Progenitor cell of endocrine pancreas (in vitro differentiated cells): ENCODE results near the gene GABRR3. TPM values are rescaled to one million over a fixed set of nuclear protein-coding genes. Genes with fewer than 3 reads are reported as not detected.
"Not testable (repeated sequence)": the region's sequence is repeated elsewhere in the genome, so short reads cannot be mapped to it uniquely, and the experiment has no call there.

Experiments
- DNase-seq: peaks from one replicate; pipeline ENCODE4 v3.0.0; 2021; ENCODE audit warnings: low spot score; ENCODE audit not compliant: unreplicated experiment
- H3K27ac Mint-ChIP-seq: 2 replicates; pipeline ENCODE4 v1.8.0; 2021; ENCODE audit warnings: mild to moderate bottlenecking, moderate library complexity, mixed read lengths
- H3K27me3 Mint-ChIP-seq: 2 replicates; pipeline ENCODE4 v1.8.0; 2021; ENCODE audit warnings: mixed read lengths
- H3K36me3 Mint-ChIP-seq: 2 replicates; pipeline ENCODE4 v1.8.0; 2022; ENCODE audit warnings: mixed read lengths; ENCODE audit not compliant: insufficient read depth
- H3K4me1 Mint-ChIP-seq: 2 replicates; pipeline ENCODE4 v1.8.0; 2021; ENCODE audit warnings: low read depth, mixed read lengths
- H3K4me3 Mint-ChIP-seq: 2 replicates; pipeline ENCODE4 v1.8.0; 2021; ENCODE audit warnings: low read depth, mild to moderate bottlenecking, moderate library complexity, mixed read lengths
- H3K9me3 Mint-ChIP-seq: 2 replicates; pipeline ENCODE4 v1.8.0; 2021; ENCODE audit warnings: low read depth, mixed read lengths
- CTCF ChIP-seq: fragments of 200-600 bp; sonication (generic); IDR thresholded peaks from one replicate; pipeline ENCODE4 v1.5.0; 2021; ENCODE audit warnings: antibody characterized with exemption, mild to moderate bottlenecking; ENCODE audit not compliant: unreplicated experiment
- total RNA-seq: library from RNA; stranded (reverse); gene quantifications from 2 replicates; pipeline ENCODE4 v1.2.1, GENCODE V29; 2021

The GABRR3 gene
- total RNA-seq, 1 donor from 2014 or later: not detected

DNA sequence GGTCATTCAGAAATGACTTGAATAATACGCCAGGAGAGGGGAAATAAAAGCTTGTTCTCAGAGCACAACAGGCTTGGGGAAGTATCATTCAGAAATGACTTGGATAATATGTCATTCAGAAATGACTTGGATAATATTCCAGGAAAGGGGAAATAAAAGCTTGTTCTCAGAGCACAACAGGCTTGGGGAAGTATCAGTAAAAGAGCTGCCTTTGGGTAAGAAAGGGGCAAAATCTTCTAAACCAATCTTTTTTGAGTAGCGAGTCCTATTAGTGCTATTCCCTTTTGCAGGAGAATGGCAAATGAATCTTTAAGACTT lies 20.9 kb downstream of the GABRR3 start:
- TF ChIP-seq CTCF: no peak
- Mint-ChIP-seq H3K27me3 (no peaks in the 10 kb centered on the region), H3K4me3 (no peak overlapping the region), H3K9me3 (no peaks in the 10 kb centered on the region), H3K4me1 (no peaks in the 10 kb centered on the region), H3K27ac (no peak overlapping the region), H3K36me3 (no peaks in the 10 kb centered on the region)
- no peak for DNase-seq

DNA sequence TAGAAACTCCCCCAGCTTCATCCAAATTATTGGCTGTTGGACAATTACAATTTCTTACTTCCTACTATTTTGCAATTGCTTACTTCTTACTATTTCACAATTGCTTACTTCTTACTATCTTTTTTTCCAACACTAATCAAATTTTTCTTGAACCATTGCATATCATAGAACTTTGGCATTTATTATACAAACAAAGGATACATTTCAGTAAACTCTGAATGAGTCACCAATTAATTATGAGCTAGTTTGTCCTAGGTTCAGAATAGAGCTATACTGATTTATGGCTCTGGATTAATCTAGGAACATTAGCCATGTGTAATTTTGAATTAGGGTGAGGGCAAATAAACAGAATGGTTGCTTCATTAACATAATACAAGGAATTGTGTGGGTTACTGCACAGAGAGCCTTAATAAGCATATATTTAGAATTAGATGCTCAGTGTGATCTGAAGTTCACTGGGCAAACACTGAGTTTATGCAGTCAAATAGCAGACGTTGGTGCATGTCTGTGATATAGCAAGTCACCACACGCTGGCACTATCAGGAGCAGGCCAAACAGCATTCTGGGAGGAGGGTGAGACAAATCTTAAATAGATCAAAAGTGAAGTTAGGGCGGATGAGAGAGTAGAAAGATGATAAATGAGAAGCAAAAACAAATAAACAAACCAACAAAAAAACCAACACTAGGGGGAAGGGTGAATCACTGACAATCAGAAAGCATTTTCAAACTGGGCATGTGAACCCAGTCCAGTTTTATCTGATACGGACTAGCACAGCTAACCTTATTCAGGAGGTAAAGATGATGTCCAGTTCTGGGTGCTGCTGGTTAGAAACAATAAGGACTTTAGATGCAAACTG lies 21.5 kb downstream of the GABRR3 start:
- H3K9me3 Mint-ChIP-seq: no peaks in the 10 kb centered on the region
- no peaks in the 10 kb centered on the region for H3K27me3 Mint-ChIP-seq
- no peak overlapping the region for H3K27ac Mint-ChIP-seq
- no peaks in the 10 kb centered on the region for H3K36me3 Mint-ChIP-seq
- TF ChIP-seq CTCF: no peak
- no peak for DNase-seq
- H3K4me3 Mint-ChIP-seq: no peak overlapping the region
- H3K4me1 Mint-ChIP-seq: no peaks in the 10 kb centered on the region

- Mint-ChIP-seq H3K4me3 (no peak overlapping the region), H3K27me3 (no peaks in the 10 kb centered on the region), H3K4me1 (no peaks in the 10 kb centered on the region), H3K36me3 (no peaks in the 10 kb centered on the region), H3K27ac (no peak overlapping the region), H3K9me3 (no peaks in the 10 kb centered on the region)
- no peak for DNase-seq
- TF ChIP-seq CTCF: no peak
Measured at GRCh38 chr3:98012979-98013378, 22.1 kb downstream of the GABRR3 start.

- not testable (repeated sequence) for DNase-seq, H3K27ac Mint-ChIP-seq, H3K9me3 Mint-ChIP-seq, H3K4me1 Mint-ChIP-seq, H3K27me3 Mint-ChIP-seq, H3K36me3 Mint-ChIP-seq, H3K4me3 Mint-ChIP-seq
Measured at GRCh38 chr3:98010883-98011449, 24.1 kb downstream of the GABRR3 start.

DNA sequence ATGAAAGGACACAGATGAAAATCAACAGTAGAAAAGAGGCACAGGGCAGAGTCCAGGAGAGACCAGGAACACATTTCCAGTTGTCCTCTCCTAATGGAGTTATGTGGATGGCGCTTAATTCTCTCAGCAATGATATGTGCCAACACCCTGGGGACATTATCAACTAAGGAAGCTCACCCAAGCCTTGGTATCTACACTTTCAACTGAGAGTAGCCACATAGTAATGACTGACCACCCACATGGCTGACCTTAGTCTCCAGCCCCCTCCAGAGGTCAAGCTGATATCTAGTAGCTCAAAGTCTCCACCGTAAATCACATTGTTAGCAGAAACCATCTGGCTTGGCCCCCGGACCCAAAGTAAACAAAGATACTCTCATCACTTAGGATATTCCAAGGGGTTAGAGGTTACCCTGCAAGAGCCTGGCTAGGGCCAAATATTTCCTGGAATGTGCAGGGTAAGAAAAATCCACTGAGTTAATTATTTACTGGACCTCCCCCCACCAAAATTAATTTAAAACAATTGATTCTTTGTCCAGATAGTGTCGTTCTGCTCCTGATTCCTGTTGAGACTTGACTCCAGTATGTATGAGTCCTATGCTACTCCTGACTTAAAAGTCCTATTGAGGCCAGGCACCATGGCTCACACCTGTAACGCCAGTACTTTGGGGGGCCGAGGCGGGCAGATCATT lies 24.8 kb downstream of the GABRR3 start:
- no peak for TF ChIP-seq CTCF
- DNase-seq: no peak

More for the DNA sequence above, 24.8 kb downstream of the GABRR3 start:
- Mint-ChIP-seq H3K36me3 (no peaks in the 10 kb centered on the region), H3K9me3 (no peaks in the 10 kb centered on the region), H3K27ac (no peak overlapping the region), H3K4me1 (no peaks in the 10 kb centered on the region), H3K27me3 (peaks cover 6% of the 10 kb centered on the region), H3K4me3 (no peak overlapping the region)
